Eye (tissue), 1 donor: ENCODE measurements around the gene GPER1.
"Not testable (repeated sequence)": the region's sequence is repeated elsewhere in the genome, so short reads cannot be mapped to it uniquely, and the experiment has no call there.

ENCODE experiments used
- DNase-seq: peaks from one replicate; pipeline ENCODE4 v3.0.0-alpha.2; 2015

GPER1 gene

GRCh38 chr7:1071731-1072254 lies 16.1 kb upstream of the GPER1 start:
- no peak for DNase-seq

DNA sequence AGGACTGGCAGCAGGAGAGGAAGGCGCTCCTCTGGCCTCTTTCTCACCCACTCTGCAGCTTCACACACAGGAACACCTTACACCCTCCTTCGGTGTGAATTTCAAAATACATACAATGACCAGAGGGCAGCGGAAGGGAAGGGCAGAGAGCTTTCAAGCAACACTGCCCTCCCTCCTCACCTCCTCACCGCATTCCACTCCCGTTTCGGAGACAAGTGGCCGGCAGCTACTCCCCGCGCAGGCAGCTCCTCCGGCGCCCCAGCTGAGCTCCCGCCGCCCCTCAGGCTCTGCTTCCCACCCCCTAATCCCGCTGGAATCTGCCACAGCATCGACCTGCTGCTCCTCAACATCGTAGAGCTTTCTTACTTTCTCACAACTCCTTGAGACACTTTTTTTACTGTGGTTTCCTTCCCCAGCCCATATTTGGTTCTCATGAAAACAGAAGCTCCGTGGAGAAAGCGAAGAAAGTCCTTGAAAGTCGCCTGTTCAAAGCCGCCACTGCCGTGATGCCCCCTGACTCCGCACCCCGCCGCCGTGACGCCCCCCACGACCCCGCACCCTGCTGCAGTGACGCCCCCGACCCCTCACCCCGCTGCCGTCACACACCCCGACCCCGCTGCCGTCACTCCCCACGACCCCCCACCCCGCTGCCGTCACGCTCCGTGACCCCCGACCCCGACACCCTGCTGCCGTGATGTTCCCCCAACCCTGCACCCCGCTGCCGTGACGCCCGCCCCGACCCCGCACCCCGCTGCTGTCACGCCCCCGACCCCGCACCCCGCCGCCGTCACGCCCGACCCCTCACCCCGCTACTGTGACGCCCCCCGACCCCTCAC lies 14.6 kb upstream of the GPER1 start:
- peak; percentile 60 for DNase-seq

DNA sequence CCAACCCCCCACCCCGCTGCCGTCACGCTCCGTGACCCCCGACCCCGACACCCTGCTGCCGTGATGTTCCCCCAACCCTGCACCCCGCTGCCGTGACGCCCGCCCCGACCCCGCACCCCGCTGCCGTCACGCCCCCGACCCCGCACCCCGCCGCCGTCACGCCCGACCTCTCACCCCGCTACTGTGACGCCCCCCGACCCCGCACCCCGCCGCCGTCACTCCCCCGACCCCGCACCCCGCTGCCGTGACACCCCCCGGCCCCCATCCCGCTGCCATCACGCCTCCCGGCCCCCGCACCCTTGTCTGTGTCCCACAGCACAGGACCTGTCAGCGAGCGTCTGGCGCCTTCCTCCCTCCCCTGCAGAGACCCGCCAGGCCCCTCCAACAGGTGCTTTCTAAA lies 13.9 kb upstream of the GPER1 start:
- not testable (repeated sequence) for DNase-seq

DNA sequence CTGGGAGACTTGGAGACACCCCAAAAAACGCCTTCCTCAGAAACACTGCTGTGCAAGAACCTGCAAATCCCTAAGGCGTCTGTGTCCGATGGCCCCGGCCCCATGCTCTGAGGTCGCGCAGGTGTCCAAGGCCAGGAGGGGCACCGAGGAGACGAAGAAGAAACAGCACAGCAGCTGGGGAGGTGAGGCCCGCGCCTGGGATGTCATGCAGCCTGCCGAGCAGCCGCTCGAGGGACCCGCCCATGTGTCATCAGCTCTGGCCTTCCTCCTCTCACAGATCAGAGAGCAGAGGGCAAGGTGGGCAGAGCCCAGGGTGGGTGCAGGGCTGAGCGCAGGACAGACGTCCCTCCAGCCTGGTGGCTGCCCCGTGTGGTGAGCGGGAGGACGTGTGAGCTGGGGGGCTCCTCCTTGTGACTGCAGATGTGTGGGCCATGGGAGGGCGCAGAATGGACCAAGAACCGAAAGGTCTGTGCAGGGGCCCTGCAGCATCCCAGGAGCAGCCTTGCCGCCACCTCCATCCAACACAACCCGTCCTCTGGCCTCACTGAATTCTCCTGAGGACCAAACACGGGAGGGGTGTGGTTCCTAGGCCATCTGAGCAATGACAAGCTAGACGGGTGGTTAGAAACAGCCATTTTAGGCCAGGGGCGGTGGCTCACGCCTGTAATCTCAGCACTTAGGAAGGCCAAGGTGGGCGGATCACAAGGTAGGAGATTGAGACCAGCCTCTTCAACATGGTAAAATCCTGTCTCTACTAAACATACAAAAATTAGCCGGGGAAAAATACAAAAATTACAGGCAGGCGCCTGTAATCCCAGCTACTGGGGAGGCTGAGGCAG lies 13.1 kb upstream of the GPER1 start:
- DNase-seq, result no peak

DNA sequence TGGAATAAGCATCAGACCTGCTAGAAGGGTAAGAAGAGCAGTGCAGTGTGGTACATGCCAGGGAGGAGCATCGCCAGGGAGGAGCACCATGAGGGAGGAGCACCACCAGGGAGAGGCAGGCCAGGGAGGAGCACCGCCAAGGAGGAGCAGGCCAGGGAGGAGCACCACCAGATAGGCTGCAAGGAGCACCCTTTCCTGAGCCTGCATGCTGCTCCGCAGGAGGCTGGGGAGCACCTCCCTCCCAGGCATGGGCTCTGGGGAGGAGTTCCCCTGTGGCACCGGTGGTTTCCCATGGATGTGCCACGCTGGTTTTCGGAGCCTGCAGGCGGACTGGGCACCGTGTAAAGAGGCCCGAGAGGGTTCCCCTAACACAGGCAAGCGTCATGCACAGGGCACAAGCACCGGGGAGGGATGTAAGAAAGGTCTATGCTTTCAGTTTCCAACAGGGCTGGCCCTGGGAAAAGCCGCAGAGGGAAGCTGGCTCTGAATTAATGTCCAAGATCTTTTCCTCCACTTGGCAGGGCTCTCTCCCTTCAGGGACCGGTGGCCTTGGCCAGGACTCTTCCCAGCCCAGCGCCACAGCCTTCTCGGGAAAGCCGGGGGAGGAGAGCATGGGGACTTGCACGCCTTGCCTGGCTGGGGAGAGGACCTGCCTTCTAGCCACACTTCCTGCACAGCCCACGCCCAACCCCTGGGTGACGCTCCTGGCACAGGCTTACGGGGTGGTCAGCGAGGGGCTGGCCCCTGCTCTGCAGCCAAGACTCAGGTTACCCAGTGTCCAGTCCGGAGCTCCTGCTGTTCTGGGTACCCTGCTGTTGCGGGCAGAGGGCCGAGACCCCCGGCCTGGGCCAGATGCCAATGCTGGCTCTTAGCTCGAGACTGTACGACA lies 11.5 kb upstream of the GPER1 start:
- no peak for DNase-seq

- DNase-seq, result no peak
These were observed 9.4 kb upstream of the GPER1 start for GRCh38 chr7:1078519-1078918.

- DNase-seq, result no peak
These were observed 8.9 kb upstream of the GPER1 start for GRCh38 chr7:1078985-1079384.

GRCh38 chr7:1079546-1079945 lies 8.4 kb upstream of the GPER1 start:
- no peak for DNase-seq

DNA sequence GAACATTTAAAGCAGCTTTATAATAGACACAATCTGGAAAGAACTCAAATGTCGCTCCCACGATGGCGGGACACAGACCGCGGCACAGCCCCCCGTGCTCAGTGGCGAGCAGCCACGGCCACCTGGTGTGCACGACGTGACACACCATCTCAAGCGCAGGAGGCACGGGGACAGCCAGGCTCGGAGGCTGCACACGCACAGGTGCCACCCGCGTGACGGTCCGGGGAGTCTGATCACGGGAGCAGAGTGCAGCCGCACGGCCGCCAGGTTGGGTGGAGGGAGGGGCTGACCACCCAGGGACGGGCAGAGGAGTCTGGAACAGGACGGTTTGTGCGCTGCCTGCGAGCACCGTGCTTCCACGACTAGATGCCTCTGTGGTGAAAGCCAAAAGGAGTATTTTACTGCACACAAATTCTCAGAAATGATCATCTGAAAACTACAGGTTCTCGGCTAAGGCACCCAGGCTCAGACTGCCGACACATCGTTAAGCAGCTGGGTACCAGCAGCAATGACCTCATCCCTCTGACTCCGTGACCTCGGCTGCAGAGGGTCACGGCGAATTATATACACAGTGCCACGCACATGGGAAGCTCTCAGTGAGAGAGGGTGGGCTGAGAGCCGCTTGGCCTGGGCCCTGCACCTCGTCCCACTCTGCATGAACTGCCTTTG lies 7.5 kb upstream of the GPER1 start:
- DNase-seq, result no peak

GRCh38 chr7:1080921-1081255 lies 7.0 kb upstream of the GPER1 start:
- DNase-seq, result no peak

GRCh38 chr7:1081336-1081735 lies 6.6 kb upstream of the GPER1 start:
- no peak for DNase-seq

DNA sequence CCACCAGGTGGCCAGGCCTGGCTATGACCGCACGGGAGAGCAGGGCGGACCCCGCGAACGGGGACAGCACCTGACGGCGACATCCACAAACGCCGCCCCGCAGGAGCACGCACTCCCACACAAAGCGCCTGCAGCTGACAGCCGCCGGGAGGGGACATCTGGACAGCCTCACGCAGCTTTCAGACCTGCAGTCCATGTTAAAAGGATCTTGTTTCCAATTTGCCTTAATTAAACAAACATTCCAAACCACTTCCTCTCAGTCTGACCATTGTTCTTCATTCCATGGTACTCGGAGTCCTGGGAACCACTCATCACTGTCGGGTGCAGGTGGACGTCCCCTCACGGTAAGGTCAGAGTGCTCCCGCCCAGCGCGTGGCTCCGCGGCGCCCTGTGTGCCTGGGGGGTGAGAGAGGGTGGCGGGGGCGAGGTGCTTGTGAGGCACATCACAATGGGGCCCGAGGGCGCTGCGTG lies 5.9 kb upstream of the GPER1 start:
- DNase-seq, result peak; percentile 64

GRCh38 chr7:1083729-1084657 lies 3.9 kb upstream of the GPER1 start:
- DNase-seq, result no peak

- no peak for DNase-seq
These were observed 2.6 kb upstream of the GPER1 start for GRCh38 chr7:1085266-1085665.

DNA sequence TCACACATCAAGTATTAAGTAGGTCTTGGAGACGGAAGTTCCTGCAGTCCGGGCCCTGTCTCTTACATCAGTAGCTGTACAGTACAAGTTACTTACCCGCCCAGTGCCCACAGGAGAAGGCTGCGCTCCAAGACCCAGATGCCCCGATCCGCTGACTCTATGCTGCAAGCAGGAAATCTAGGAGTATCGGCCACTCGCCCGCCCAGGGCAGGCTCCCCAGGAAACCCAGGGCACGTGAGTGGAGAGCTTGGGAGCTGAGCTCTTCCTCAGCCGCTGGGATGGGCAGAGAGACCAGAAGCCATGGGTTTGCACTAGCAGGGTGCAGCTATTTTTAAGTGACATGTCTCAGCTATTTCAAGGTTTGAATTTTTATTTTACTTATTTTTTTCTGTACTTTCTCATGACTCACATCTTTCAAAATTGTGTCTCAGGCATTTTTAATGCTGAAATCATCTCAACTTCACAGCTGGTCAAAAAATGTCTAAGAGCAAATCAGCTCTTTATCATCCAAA lies 1.9 kb upstream of the GPER1 start:
- no peak for DNase-seq

GRCh38 chr7:1086588-1087464 lies 1.1 kb upstream of the GPER1 start:
- DNase-seq, result peak; percentile 88

GRCh38 chr7:1087465-1087814 lies 473 bp upstream of the GPER1 start:
- DNase-seq, result no peak

GRCh38 chr7:1090236-1090635 lies 2.3 kb downstream of the GPER1 start:
- DNase-seq, result no peak

GRCh38 chr7:1090686-1091643 lies 3.1 kb downstream of the GPER1 start:
- no peak for DNase-seq
